Suprapubic skin (tissue), 4 donors: ENCODE data around the gene BICC1. TPM values are rescaled to one million over a fixed set of nuclear protein-coding genes. Genes with fewer than 3 reads are reported as not detected.
A peak's percentile ranks its signal among the peaks of the same experiment; 100 is the strongest.

Experiments
- DNase-seq, 2 donors: peaks; one replicate each; pipeline ENCODE4 v3.0.0-alpha.2; 2019; ENCODE audit warnings: low spot score in 2 of 2
- H3K27ac ChIP-seq: fragments of 200-600 bp; sonication (generic); one replicate; pipeline ENCODE4 v1.5.1; 2019
- H3K27me3 ChIP-seq: fragments of 200-600 bp; sonication (generic); one replicate; pipeline ENCODE4 v1.5.1; 2019
- H3K36me3 ChIP-seq: fragments of 200-600 bp; sonication (generic); one replicate; pipeline ENCODE4 v1.5.1; 2019
- H3K4me1 ChIP-seq: fragments of 200-600 bp; sonication (generic); one replicate; pipeline ENCODE4 v1.5.1; 2019
- H3K4me3 ChIP-seq: fragments of 200-600 bp; sonication (generic); one replicate; pipeline ENCODE4 v1.5.1; 2019; ENCODE audit warnings: mild to moderate bottlenecking
- H3K9me3 ChIP-seq: fragments of 200-600 bp; sonication (generic); one replicate; pipeline ENCODE4 v1.5.1; 2019
- CTCF ChIP-seq, 2 donors: fragments of 200-600 bp in 1 of 2; fragments of 450-650 bp in 1 of 2; sonication (generic) in 1 of 2; IDR thresholded peaks; one replicate each; pipeline ENCODE4 v1.5.1; 2016 to 2019; ENCODE audit warnings: antibody characterized with exemption in 2 of 2, mild to moderate bottlenecking in 1 of 2, moderate library complexity in 1 of 2
- EP300 ChIP-seq: sonication (generic); formaldehyde crosslinking; IDR thresholded peaks from one replicate; pipeline ENCODE4 v1.6.1; 2017; ENCODE audit warnings: antibody characterized with exemption
- POLR2A ChIP-seq, 2 donors: fragments of 450-650 bp; IDR thresholded peaks; one replicate each; pipeline ENCODE4 v1.6.1; 2017; ENCODE audit warnings: antibody characterized with exemption in 2 of 2, mild to moderate bottlenecking in 2 of 2, moderate library complexity in 2 of 2
- POLR2AphosphoS5 ChIP-seq, 3 donors: sonication (generic); formaldehyde crosslinking; IDR thresholded peaks; one replicate each; pipeline ENCODE4 v1.6.1; 2017; ENCODE audit warnings: antibody characterized with exemption in 3 of 3
- WGBS: methylation state at CpG from one replicate; pipeline ENCODE4 v1.1.5; 2018; 5-methylcytosine and 5-hydroxymethylcytosine counted together
- total RNA-seq, 4 donors: library from RNA; depleted of rRNA; stranded (reverse); fragments of >200 nt; gene quantifications; one replicate each; pipeline ENCODE4 v1.1.0, GENCODE V29; 2016

BICC1 gene
- 1 to 10 TPM; 2.4 to 6.9 (median 3.5) TPM for total RNA-seq

- H3K4me3 ChIP-seq: peak within 1 kb of the TSS; percentile 77
- peaks cover 5% of the 10 kb centered on the region for H3K4me1 ChIP-seq
- TF ChIP-seq CTCF (IDR thresholded peaks at IDR 0.05) (no peak), POLR2A (IDR thresholded peaks at IDR 0.05) (peak in 1 of 2 donors; percentile 27)
- DNase-seq: peak in 1 of 2 donors; percentile 54
- H3K27me3 ChIP-seq: peaks cover 12% of the 10 kb centered on the region
- H3K36me3 ChIP-seq: no peaks in the 10 kb centered on the region
- WGBS: 3% methylated on average over 21 of the region's 82 CpGs
- H3K27ac ChIP-seq: peak within 1 kb of the TSS; percentile 91
- H3K9me3 ChIP-seq: no peaks in the 10 kb centered on the region
Observed at GRCh38 chr10:58512491-58513187, at the start of gene BICC1. Gene BICC1, plus strand, starts transcription at chr10:58512872. Its CDS starts 272 bp downstream, at chr10:58513144.

- no peaks in the 10 kb centered on the region for H3K36me3 ChIP-seq
- no peaks in the 10 kb centered on the region for H3K27me3 ChIP-seq
- 100% methylated on average over 2 of the region's 2 CpGs for WGBS
- H3K9me3 ChIP-seq: no peaks in the 10 kb centered on the region
- no peaks in the 10 kb centered on the region for H3K4me1 ChIP-seq
- no peak overlapping the region for H3K27ac ChIP-seq
- TF ChIP-seq EP300 (no peak), POLR2AphosphoS5 (IDR thresholded peaks at IDR 0.05) (no peak), POLR2A (IDR thresholded peaks at IDR 0.05) (no peak)
- no peak overlapping the region for H3K4me3 ChIP-seq
- no peak for DNase-seq
Observed at GRCh38 chr10:58464956-58465355, 47.7 kb upstream of the BICC1 start.

GRCh38 chr10:58465629-58466028 is 47.0 kb upstream of the BICC1 start:
- H3K36me3 ChIP-seq: no peaks in the 10 kb centered on the region
- 48% methylated on average over 3 of the region's 4 CpGs for WGBS
- no peaks in the 10 kb centered on the region for H3K4me1 ChIP-seq
- no peak overlapping the region for H3K4me3 ChIP-seq
- no peaks in the 10 kb centered on the region for H3K27me3 ChIP-seq
- no peak for DNase-seq
- TF ChIP-seq POLR2AphosphoS5 (IDR thresholded peaks at IDR 0.05) (no peak), POLR2A (IDR thresholded peaks at IDR 0.05) (no peak), EP300 (no peak), CTCF (IDR thresholded peaks at IDR 0.05) (no peak)
- no peak overlapping the region for H3K27ac ChIP-seq
- H3K9me3 ChIP-seq: no peaks in the 10 kb centered on the region

- Histone ChIP-seq H3K27ac (no peak overlapping the region), H3K36me3 (no peaks in the 10 kb centered on the region), H3K4me3 (no peak overlapping the region), H3K4me1 (no peaks in the 10 kb centered on the region), H3K27me3 (no peaks in the 10 kb centered on the region), H3K9me3 (no peaks in the 10 kb centered on the region)
- DNase-seq: no peak
- WGBS: 84% methylated on average over 2 of the region's 2 CpGs
- no peak for TF ChIP-seq POLR2AphosphoS5 (IDR thresholded peaks at IDR 0.05)
- no peak for TF ChIP-seq CTCF (IDR thresholded peaks at IDR 0.05)
- no peak for TF ChIP-seq EP300
- no peak for TF ChIP-seq POLR2A (IDR thresholded peaks at IDR 0.05)
Observed at GRCh38 chr10:58467931-58468635, 44.6 kb upstream of the BICC1 start.

- H3K36me3 ChIP-seq: no peaks in the 10 kb centered on the region
- peaks cover 5% of the 10 kb centered on the region for H3K4me1 ChIP-seq
- no peak for TF ChIP-seq POLR2A (IDR thresholded peaks at IDR 0.05)
- no peak for TF ChIP-seq POLR2AphosphoS5 (IDR thresholded peaks at IDR 0.05)
- TF ChIP-seq CTCF (IDR thresholded peaks at IDR 0.05): no peak
- TF ChIP-seq EP300: no peak
- no peak overlapping the region for H3K4me3 ChIP-seq
- no peaks in the 10 kb centered on the region for H3K9me3 ChIP-seq
- no peaks in the 10 kb centered on the region for H3K27me3 ChIP-seq
- no peak for DNase-seq
- H3K27ac ChIP-seq: no peak overlapping the region
- 81% methylated on average over 3 of the region's 3 CpGs for WGBS
Observed at GRCh38 chr10:58473976-58474375, 38.7 kb upstream of the BICC1 start.
